ENCODE results near the gene CNP. TPM values are rescaled to one million over a fixed set of nuclear protein-coding genes. Genes with fewer than 3 reads are reported as not detected.

The CNP gene
- total RNA-seq, 1 experiment from 2014 or later = 79.9 TPM

- TF ChIP-seq, protein P1, sequence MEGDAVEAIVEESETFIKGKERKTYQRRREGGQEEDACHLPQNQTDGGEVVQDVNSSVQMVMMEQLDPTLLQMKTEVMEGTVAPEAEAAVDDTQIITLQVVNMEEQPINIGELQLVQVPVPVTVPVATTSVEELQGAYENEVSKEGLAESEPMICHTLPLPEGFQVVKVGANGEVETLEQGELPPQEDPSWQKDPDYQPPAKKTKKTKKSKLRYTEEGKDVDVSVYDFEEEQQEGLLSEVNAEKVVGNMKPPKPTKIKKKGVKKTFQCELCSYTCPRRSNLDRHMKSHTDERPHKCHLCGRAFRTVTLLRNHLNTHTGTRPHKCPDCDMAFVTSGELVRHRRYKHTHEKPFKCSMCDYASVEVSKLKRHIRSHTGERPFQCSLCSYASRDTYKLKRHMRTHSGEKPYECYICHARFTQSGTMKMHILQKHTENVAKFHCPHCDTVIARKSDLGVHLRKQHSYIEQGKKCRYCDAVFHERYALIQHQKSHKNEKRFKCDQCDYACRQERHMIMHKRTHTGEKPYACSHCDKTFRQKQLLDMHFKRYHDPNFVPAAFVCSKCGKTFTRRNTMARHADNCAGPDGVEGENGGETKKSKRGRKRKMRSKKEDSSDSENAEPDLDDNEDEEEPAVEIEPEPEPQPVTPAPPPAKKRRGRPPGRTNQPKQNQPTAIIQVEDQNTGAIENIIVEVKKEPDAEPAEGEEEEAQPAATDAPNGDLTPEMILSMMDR (IDR thresholded peaks at IDR 0.05) = no peak
- TF ChIP-seq POLR2AphosphoS5 (IDR thresholded peaks at IDR 0.05; ENCODE audit: low read depth, low read length) = peak; percentile 24; the same call in 1 of the 2 replicates
- TF ChIP-seq, protein P2, sequence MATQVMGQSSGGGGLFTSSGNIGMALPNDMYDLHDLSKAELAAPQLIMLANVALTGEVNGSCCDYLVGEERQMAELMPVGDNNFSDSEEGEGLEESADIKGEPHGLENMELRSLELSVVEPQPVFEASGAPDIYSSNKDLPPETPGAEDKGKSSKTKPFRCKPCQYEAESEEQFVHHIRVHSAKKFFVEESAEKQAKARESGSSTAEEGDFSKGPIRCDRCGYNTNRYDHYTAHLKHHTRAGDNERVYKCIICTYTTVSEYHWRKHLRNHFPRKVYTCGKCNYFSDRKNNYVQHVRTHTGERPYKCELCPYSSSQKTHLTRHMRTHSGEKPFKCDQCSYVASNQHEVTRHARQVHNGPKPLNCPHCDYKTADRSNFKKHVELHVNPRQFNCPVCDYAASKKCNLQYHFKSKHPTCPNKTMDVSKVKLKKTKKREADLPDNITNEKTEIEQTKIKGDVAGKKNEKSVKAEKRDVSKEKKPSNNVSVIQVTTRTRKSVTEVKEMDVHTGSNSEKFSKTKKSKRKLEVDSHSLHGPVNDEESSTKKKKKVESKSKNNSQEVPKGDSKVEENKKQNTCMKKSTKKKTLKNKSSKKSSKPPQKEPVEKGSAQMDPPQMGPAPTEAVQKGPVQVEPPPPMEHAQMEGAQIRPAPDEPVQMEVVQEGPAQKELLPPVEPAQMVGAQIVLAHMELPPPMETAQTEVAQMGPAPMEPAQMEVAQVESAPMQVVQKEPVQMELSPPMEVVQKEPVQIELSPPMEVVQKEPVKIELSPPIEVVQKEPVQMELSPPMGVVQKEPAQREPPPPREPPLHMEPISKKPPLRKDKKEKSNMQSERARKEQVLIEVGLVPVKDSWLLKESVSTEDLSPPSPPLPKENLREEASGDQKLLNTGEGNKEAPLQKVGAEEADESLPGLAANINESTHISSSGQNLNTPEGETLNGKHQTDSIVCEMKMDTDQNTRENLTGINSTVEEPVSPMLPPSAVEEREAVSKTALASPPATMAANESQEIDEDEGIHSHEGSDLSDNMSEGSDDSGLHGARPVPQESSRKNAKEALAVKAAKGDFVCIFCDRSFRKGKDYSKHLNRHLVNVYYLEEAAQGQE (IDR thresholded peaks at IDR 0.05; ENCODE audit: insufficient read depth in 1 of 2, low read depth in 2 of 2, low read length in 1 of 2) = no peak
- no peak for TF ChIP-seq SIN3A (IDR thresholded peaks at IDR 0.05; ENCODE audit: borderline replicate concordance, insufficient read depth, low read depth, low read length)
- TF ChIP-seq TCF7L2 (IDR thresholded peaks at IDR 0.05; ENCODE audit: low read depth, low read length) = no peak
- no peak for DNase-seq (ENCODE audit: low read depth, low spot score)
- no TSS peak for BruUV-seq (replicated peaks)
- ChIA-PET POLR2A (no interaction called here), CTCF (no interaction called here)
- Histone ChIP-seq H3K4me3 (ENCODE audit: low read depth in 2 of 2, low read length in 2 of 2) (no peak overlapping the region), H3K27ac (ENCODE audit: low read length) (0 out of 2 replicates have a peak overlapping the region, but pooled peaks have one; percentile 12), H3K9me3 (ENCODE audit: control insufficient read depth, insufficient read depth, low read depth, low read length) (no peaks in the 10 kb centered on the region), H3K27me3 (ENCODE audit: control insufficient read depth, insufficient read depth, low read length) (no peaks in the 10 kb centered on the region), H3K36me3 (ENCODE audit: control insufficient read depth, insufficient read depth, low read length) (no peaks in the 10 kb centered on the region), H3K4me1 (ENCODE audit: control insufficient read depth, insufficient read depth, low read length) (peaks cover 22% of the 10 kb centered on the region)
- in situ Hi-C loops (cut with HindIII; ENCODE audit: low pct_unique_long_range_greater_than_20kb, low sequenced_read_pairs) = no loop called here
- no peak for ATAC-seq
- intact Hi-C loops (cut with micrococcal nuclease; ENCODE audit: unreplicated experiment) = no loop called here
These were observed 7.4 kb downstream of the CNP start for GRCh38 chr17:41974031-41974430.

DNA sequence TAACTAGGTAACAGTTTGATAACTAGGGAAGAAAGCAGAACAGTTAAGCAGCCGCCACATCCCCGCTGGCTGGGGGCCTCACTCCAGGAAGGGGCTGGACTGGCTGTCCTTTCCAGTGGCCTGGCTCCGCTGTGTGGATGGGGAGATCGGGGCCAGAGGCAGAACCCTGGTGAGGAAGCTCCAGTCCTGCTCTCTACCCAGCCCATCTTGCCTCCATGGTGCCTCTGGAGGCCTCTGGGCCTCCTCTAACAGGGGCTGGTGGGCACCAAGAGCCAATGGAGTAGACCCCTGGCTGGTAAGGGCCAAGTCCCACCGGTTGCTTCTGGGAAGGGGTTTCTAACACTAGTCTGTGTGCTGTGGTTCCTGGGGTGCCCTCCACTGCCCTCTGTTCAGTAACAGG lies 8.1 kb downstream of the CNP start:
- DNase-seq (ENCODE audit: low read depth, low spot score) = no peak
- Histone ChIP-seq H3K9me3 (ENCODE audit: control insufficient read depth, insufficient read depth, low read depth, low read length) (no peaks in the 10 kb centered on the region), H3K36me3 (ENCODE audit: control insufficient read depth, insufficient read depth, low read length) (no peaks in the 10 kb centered on the region), H3K27me3 (ENCODE audit: control insufficient read depth, insufficient read depth, low read length) (no peaks in the 10 kb centered on the region), H3K4me1 (ENCODE audit: control insufficient read depth, insufficient read depth, low read length) (peaks cover 22% of the 10 kb centered on the region), H3K27ac (ENCODE audit: low read length) (no peak overlapping the region), H3K4me3 (ENCODE audit: low read depth in 2 of 2, low read length in 2 of 2) (no peak overlapping the region)
- 0 out of 2 replicates have a peak, but pooled peaks have one; percentile 2 for ATAC-seq
- ChIA-PET CTCF (interaction anchor here (0.6 kb wide), 1 partner anchor 11 kb away, joined by 4 read pairs; no protein-coding TSS in a partner anchor), POLR2A (no interaction called here)
- in situ Hi-C loops (cut with HindIII; ENCODE audit: low pct_unique_long_range_greater_than_20kb, low sequenced_read_pairs) = no loop called here
- intact Hi-C loops (cut with micrococcal nuclease; ENCODE audit: unreplicated experiment) = no loop called here
- TF ChIP-seq TCF7L2 (IDR thresholded peaks at IDR 0.05; ENCODE audit: low read depth, low read length) (no peak), SIN3A (IDR thresholded peaks at IDR 0.05; ENCODE audit: borderline replicate concordance, insufficient read depth, low read depth, low read length) (no peak), POLR2AphosphoS5 (IDR thresholded peaks at IDR 0.05; ENCODE audit: low read depth, low read length) (no peak)
- TF ChIP-seq, protein P1 (IDR thresholded peaks at IDR 0.05) = no peak
- TF ChIP-seq, protein P2 (IDR thresholded peaks at IDR 0.05; ENCODE audit: insufficient read depth in 1 of 2, low read depth in 2 of 2, low read length in 1 of 2) = no peak
- BruUV-seq (replicated peaks) = TSS peak; percentile 67

All from Panc1 (cell line).